Loucy (cell line): ENCODE results near the gene PTH1R.

Experiments used
- H2AFZ ChIP-seq: fragments of 200-600 bp; sonication (generic); 2 replicates; pipeline ENCODE4 v1.6.0; 2016; ENCODE audit warnings: antibody characterized with exemption, mild to moderate bottlenecking, low read length, moderate library complexity
- H3F3A ChIP-seq: fragments of 200-600 bp; 2 replicates; pipeline ENCODE4 v1.6.0; 2016; ENCODE audit warnings: antibody characterized with exemption, low read depth, mild to moderate bottlenecking
- H3K27me3 ChIP-seq: fragments of 200-600 bp; sonication (generic); 2 replicates; pipeline ENCODE4 v1.6.1; 2014; ENCODE audit warnings: low read length, mild to moderate bottlenecking; ENCODE audit not compliant: insufficient read depth, poor library complexity, severe bottlenecking
- H3K36me3 ChIP-seq: fragments of 200-600 bp; sonication (generic); 2 replicates; pipeline ENCODE4 v1.6.1; 2016; ENCODE audit warnings: low read length; ENCODE audit not compliant: insufficient read depth
- H3K4me1 ChIP-seq: fragments of 200-600 bp; sonication (generic); 2 replicates; pipeline ENCODE4 v1.5.1; 2014; ENCODE audit warnings: low read length, mild to moderate bottlenecking; ENCODE audit not compliant: insufficient read depth, poor library complexity, severe bottlenecking
- H3K4me2 ChIP-seq: fragments of 200-600 bp; sonication (generic); 2 replicates; pipeline ENCODE4 v1.6.0; 2014; ENCODE audit warnings: antibody characterized with exemption, low read length, low read depth, mild to moderate bottlenecking; ENCODE audit not compliant: poor library complexity, severe bottlenecking
- H3K4me3 ChIP-seq: fragments of 200-600 bp; sonication (generic); 2 replicates; pipeline ENCODE4 v1.5.1; 2014; ENCODE audit warnings: low read length, mild to moderate bottlenecking, mixed read lengths; ENCODE audit not compliant: poor library complexity, severe bottlenecking
- H3K79me2 ChIP-seq: fragments of 200-600 bp; sonication (generic); 2 replicates; pipeline ENCODE4 v1.6.1; 2014; ENCODE audit warnings: low read length; ENCODE audit not compliant: insufficient read depth
- H3K9ac ChIP-seq: fragments of 200-600 bp; sonication (generic); 2 replicates; pipeline ENCODE4 v1.6.0; 2014; ENCODE audit warnings: mild to moderate bottlenecking, low read depth, low read length, moderate library complexity; ENCODE audit not compliant: poor library complexity, severe bottlenecking
- H3K9me2 ChIP-seq: fragments of 200-600 bp; sonication (generic); replicated peaks from 2 replicates; pipeline ENCODE4 v1.6.1; 2016; ENCODE audit warnings: low read depth, low read length, mixed read lengths
- H3K9me3 ChIP-seq: fragments of 200-600 bp; sonication (generic); 2 replicates; pipeline ENCODE4 v1.6.1; 2014; ENCODE audit warnings: mild to moderate bottlenecking, antibody characterized with exemption, low read length, low read depth; ENCODE audit not compliant: insufficient read depth
- H4K20me1 ChIP-seq: fragments of 200-600 bp; sonication (generic); 2 replicates; pipeline ENCODE4 v1.6.0; 2014; ENCODE audit warnings: antibody characterized with exemption, low read length, mild to moderate bottlenecking; ENCODE audit not compliant: insufficient read depth, poor library complexity, severe bottlenecking
- EZH2phosphoT487 ChIP-seq: fragments of 200-600 bp; IDR thresholded peaks from 2 replicates; pipeline ENCODE4 v1.6.1; 2018; ENCODE audit warnings: antibody characterized with exemption, mild to moderate bottlenecking, moderate library complexity, borderline replicate concordance
- TF ChIP-seq, protein P1 (sequence below): fragments of 200-600 bp; sonication (generic); conservative IDR thresholded peaks from 2 replicates; pipeline ENCODE4 v1.5.1; 2014; ENCODE audit warnings: mild to moderate bottlenecking, antibody characterized with exemption, low read length

PTH1R gene

DNA sequence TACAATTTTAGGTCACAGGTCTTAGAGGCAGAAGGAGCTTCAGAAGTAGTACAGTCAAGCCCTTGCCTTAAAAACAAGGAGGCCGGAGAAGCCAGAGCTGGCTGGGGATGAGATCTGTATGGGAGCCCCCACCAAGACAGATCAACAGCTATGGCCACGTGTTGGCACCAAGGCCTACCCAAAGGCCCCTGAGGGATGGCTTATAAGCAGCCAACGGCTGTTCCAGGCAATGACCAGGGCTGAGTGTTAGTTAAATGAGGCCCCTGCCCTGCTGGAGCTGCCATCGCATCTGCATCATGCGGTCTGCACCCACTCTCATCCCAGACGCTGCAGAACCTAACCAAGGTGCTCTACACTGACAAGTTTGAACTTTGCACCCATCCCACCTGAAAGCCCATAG, 55.7 kb downstream of the PTH1R start:
- H3K36me3 ChIP-seq: peaks cover 50% of the 10 kb centered on the region
- H3K79me2 ChIP-seq: peaks cover 90% of the 10 kb centered on the region
- TF ChIP-seq EZH2phosphoT487: no peak
- TF ChIP-seq, protein P1, sequence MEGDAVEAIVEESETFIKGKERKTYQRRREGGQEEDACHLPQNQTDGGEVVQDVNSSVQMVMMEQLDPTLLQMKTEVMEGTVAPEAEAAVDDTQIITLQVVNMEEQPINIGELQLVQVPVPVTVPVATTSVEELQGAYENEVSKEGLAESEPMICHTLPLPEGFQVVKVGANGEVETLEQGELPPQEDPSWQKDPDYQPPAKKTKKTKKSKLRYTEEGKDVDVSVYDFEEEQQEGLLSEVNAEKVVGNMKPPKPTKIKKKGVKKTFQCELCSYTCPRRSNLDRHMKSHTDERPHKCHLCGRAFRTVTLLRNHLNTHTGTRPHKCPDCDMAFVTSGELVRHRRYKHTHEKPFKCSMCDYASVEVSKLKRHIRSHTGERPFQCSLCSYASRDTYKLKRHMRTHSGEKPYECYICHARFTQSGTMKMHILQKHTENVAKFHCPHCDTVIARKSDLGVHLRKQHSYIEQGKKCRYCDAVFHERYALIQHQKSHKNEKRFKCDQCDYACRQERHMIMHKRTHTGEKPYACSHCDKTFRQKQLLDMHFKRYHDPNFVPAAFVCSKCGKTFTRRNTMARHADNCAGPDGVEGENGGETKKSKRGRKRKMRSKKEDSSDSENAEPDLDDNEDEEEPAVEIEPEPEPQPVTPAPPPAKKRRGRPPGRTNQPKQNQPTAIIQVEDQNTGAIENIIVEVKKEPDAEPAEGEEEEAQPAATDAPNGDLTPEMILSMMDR: no peak
- H4K20me1 ChIP-seq: peaks cover 3% of the 10 kb centered on the region
- H2AFZ ChIP-seq: no peak overlapping the region
- H3K4me2 ChIP-seq: peak overlapping the region; percentile 79
- H3K9ac ChIP-seq: peak overlapping the region; percentile 73
- no peaks in the 10 kb centered on the region for H3K27me3 ChIP-seq
- H3F3A ChIP-seq: peaks cover 13% of the 10 kb centered on the region
- no peaks in the 10 kb centered on the region; the same call in 1 of the 2 replicates for H3K9me3 ChIP-seq
- no peak overlapping the region for H3K4me3 ChIP-seq
- H3K9me2 ChIP-seq: no peaks in the 10 kb centered on the region
- peaks cover 62% of the 10 kb centered on the region for H3K4me1 ChIP-seq

DNA sequence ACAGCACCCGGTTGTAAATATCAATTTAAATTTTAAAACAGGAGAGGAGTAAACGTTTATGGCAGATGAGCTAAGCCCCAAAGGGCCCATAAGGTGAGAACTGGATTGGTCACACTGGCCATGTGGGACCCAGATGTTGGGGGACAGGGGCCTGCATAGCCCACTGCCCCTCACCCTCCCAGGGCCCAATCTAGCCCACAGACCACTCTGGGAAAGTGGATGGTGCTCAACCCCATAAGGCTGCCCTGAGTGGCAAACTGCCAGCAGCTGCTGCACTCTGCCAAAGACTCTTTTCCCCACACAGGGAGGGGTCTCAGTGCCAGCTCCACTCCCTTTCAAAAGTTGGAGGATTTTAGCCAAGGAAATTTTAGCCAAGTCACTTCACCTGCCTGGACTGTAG, 56.6 kb downstream of the PTH1R start:
- Histone ChIP-seq H3K9ac (no peak overlapping the region), H3K9me3 (no peaks in the 10 kb centered on the region; the same call in 1 of the 2 replicates), H3K9me2 (no peaks in the 10 kb centered on the region), H3K36me3 (peaks cover 52% of the 10 kb centered on the region; the same call in 1 of the 2 replicates), H3K4me3 (no peak overlapping the region), H3F3A (peaks cover 6% of the 10 kb centered on the region; the same call in 1 of the 2 replicates), H3K4me2 (no peak overlapping the region), H3K4me1 (peaks cover 55% of the 10 kb centered on the region), H3K79me2 (peaks cover 97% of the 10 kb centered on the region), H2AFZ (no peak overlapping the region), H4K20me1 (peaks cover 3% of the 10 kb centered on the region), H3K27me3 (no peaks in the 10 kb centered on the region)
- TF ChIP-seq EZH2phosphoT487: no peak
- TF ChIP-seq, protein P1: no peak

DNA sequence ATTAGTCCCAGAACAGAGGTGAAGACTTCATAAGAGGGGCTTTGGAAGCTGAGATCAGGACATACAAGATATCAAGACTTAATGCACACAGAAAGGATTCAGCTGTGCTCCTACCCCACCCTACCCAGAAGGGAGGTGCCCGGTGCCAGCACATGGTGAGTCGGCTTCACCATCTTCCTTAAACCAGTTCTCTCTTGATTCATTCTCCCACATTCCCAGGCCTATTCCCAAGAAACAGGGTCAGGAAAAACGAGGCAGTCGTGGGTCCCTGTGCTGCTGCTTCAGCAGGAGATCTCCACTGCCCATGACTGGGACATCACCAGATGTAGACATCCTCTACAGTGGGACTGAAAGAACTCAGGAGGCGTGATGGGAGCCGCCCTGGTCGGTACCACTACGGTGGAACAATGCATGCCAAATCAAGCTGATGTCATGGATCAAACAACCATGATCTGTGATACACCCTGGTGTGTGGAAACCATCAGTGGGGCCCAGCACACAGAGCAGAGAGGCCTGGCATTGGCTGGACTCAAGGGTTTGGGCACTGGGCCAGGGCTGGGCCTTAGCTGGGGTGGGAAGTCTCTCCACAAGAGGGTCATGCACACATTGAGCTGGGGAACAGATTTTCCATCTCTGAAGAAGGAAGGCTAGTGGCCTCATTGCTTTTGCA, 57.1 kb downstream of the PTH1R start:
- peaks cover 49% of the 10 kb centered on the region for H3K4me1 ChIP-seq

More for the DNA sequence above, 57.1 kb downstream of the PTH1R start:
- TF ChIP-seq, protein P1: no peak
- TF ChIP-seq EZH2phosphoT487: no peak
- H3K4me3 ChIP-seq: no peak overlapping the region
- no peaks in the 10 kb centered on the region for H3K9me2 ChIP-seq
- H3K9me3 ChIP-seq: no peaks in the 10 kb centered on the region
- H3K4me2 ChIP-seq: no peak overlapping the region
- peaks cover 3% of the 10 kb centered on the region for H4K20me1 ChIP-seq
- H3F3A ChIP-seq: 0 out of 2 replicates have a peak, but pooled peaks cover 6% of the 10 kb centered on the region
- H2AFZ ChIP-seq: no peak overlapping the region
- H3K27me3 ChIP-seq: no peaks in the 10 kb centered on the region
- no peak overlapping the region for H3K9ac ChIP-seq
- H3K79me2 ChIP-seq: peaks cover 97% of the 10 kb centered on the region
- H3K36me3 ChIP-seq: peaks cover 52% of the 10 kb centered on the region; the same call in 1 of the 2 replicates
